GM19395 (cell line): ENCODE data around the gene GNGT1.
A peak's percentile ranks its signal among the peaks of the same experiment; 100 is the strongest.

Experiments
- ATAC-seq: cut with Tn5 transposase; IDR thresholded peaks from one replicate; pipeline ENCODE4 v1.9.1; 2021; ENCODE audit warnings: mild to moderate bottlenecking, moderate library complexity; ENCODE audit not compliant: unreplicated experiment

Gene GNGT1

DNA sequence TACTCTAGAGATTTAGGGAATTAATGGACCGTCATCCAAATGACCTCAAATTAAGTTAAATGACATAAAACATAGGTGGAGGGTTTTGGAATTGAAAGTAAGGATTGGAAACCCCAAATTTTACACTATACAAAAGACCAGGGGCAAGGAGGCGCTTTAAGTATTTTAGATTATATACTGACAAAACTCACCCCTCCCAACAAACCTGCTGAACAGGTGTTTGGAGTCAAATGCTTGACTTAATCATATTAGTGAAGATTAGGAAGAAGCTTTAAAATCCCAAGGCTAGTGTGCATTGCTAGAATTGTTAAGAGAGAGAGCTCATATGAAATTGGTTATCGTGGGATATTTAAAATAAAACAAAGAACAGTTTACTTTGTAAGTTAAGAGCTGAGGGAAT lies at the start of gene GNGT1:
Gene GNGT1 (plus strand): TSS at position 301 of the 400 bp plus-strand sequence. CDS start 180 bp downstream, outside the sequence.
- ATAC-seq = no peak

GRCh38 chr7:93858857-93859256 lies 47.5 kb upstream of the GNGT1 start:
- ATAC-seq = no peak

- no peak for ATAC-seq
These were observed 46.1 kb upstream of the GNGT1 start for GRCh38 chr7:93860261-93860660.

DNA sequence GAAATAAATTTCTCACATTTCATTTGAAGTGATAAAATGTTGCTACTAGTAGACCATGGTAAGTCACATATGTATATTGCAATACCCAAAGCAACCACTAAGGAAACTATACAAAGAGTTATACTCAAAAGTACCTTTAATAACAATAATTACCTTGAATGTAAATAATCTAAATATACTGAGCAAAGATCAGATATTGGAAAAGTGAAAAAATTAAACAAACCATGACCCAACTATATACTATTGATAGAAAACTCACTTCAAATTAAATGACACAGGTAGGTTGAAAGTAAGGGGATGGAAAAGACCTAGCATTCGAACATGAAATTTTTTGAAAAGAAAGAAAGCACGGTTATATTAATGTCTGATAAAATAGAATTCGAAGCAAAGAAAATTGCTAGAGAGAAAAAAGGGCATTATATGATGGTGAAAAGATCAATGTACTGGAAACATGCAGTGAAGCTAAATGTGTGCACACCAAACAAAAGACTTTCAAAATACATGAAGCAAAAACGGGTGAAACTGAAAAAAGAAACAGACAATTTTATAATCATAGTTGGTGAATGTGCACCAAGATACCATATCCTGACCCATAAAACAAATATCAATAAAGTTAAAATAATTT lies 44.9 kb upstream of the GNGT1 start:
- ATAC-seq = no peak

GRCh38 chr7:93862651-93863050 lies 43.7 kb upstream of the GNGT1 start:
- ATAC-seq = no peak

DNA sequence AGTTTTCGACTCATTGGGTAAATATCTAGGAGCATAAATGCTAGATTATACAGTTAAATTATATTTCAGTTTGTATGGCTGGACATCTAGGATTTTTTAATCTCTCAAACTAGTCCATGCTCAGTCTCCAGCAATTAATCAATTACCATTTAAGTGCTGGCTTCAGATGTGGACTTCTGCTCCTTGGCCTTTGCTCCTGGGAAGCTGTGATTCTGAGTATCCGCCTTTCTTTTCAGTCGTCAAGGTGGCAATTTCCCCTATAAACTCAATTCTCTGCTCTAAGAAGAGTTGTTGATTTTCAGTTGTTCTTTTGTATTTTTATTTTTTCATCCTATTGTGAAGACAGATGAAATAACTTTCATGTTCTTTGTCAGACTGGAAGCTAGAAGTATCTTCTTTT lies 39.5 kb upstream of the GNGT1 start:
- no peak for ATAC-seq

GRCh38 chr7:93873998-93874574 lies 32.3 kb upstream of the GNGT1 start:
- ATAC-seq = no peak

DNA sequence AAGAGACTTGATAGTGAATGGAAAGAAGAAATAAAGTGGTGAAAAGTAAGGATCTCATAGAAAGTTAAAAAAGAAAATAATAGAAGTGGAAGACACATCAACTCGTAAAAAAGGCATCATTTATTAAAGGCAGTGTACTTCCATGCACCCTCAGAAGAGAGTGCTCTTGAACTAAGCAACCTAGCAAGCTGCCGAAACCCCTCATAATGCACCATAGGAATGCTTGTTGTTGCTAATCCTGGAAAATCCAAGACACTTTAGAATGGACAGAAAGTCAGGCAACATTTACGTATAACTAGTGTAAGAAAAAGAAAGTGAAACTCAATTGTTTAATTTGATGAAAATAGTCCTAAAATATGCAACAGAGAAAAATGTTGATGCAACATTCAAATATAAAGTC lies 28.6 kb upstream of the GNGT1 start:
- no peak for ATAC-seq

DNA sequence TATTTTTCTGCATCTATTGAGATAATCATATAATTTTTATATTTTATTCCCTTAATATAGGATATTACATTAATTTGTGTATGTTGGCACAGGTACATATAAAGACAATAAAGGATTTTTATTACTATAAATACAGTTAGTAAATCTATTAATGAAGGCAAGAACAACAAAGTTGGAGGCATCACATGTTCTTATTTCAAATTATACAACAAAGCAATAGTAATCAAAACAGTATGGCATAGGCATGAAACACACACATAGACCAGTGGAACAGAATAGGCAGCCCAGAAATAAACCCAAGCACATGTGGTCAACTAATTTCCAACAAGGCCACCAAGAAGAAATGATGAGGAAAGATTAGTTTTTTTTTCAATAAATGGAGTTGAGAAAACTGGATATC lies 27.0 kb upstream of the GNGT1 start:
- no peak for ATAC-seq

DNA sequence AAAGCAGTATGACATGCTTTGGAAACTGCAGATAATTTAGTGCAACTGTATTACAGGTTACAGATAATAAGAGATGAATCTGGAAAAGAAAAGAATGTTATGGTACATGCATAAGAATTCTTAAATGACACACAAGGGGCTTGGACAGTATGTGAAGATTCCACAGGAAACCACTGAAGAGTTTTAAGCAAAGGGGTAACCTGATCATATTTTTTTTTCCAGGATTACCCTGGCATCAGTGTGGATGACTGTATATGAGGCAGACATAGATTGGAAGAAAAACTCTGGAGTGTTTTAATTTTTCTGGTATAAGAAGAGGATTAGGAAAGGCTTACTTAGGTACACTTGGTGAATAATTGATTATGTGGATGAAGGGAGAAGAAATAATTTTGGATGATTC lies 23.9 kb upstream of the GNGT1 start:
- ATAC-seq = no peak

- ATAC-seq = no peak
These were observed 23.1 kb upstream of the GNGT1 start for GRCh38 chr7:93883078-93883916.

DNA sequence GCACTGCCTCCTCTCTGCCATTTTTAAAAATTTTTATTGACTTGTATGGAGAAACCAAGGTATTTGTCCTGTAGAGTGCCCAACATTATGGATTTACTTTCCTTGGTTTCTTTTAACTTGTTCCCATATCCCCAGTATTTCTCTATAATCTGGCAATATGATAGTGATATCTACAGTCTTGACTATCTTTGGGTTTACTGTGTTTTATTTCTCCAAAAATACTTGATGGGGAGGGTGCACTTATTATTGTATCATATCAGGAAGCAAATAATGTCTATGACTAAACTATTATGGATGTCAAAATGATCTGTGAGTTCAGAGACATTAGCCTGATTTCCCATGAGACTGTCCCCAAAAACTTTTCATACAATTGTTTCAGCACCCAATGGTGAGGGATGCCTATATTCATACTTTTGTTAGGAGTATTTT lies 22.4 kb upstream of the GNGT1 start:
- ATAC-seq = no peak

DNA sequence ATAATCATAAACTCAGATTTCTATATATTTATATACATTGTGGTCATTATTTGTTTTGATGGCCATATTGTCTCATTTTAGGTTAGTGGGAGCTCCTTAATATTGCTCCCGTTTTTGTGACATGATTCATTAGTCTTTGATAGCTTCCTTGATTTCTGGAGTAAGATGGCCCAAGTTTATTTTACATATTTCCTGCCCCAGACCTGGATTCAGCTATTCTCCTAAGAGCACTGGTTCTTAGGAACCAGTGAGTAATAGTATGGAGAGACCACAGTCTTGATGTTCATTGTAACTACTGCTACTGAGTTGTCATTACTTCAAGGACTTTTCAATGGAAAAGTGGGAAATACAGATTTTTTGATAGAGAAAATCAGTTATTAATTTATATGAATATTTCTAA lies 21.8 kb upstream of the GNGT1 start:
- ATAC-seq = no peak

DNA sequence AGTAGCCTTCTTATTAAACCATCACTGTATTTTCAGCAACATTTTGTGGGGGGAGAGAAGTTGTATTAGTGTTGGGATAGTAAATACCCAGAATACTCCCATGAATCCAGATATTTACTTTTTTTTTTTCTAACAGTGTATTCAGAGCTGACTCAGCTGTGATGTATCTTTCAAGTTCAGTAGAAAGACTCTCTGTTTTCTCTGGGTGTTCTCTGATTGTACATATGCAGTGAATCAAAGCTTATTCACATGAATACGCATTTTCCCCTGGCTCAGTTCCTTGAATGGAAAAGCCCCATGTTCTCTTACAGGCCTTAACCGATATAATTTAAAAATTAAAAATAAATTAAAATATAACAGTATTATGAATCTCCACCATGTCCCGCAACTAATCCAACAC lies 17.1 kb upstream of the GNGT1 start:
- no peak for ATAC-seq

DNA sequence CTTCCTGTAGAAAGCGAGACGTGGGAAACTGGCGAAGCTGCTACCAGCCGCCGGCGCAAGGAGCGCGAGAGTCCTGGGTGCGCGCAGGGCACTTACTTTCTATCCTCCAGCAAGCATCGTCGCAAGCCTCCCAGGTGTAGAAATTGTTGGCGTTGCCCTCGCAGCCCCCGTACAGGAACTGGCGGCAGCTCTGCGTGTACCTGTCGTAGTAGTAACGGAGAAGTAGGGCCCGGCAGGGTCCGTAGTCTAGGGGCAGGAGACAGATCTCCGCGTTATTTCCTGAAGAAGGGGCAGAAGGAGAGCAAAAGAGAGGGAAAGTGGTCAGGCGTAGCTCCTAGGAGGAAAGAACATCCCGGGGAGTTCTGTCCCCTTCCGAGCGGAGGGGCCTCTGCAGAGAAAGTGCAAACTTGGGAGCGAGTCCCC lies 16.3 kb upstream of the GNGT1 start:
- peak; percentile 65 for ATAC-seq

- peak; percentile 61 for ATAC-seq
These were observed 15.8 kb upstream of the GNGT1 start, which contains the start of gene TFPI2 for GRCh38 chr7:93890464-93891068. Gene TFPI2, minus strand, starts transcription at chr7:93890753. Its CDS starts 75 bp downstream, at chr7:93890678.

- no peak for ATAC-seq
These were observed 11.9 kb upstream of the GNGT1 start for GRCh38 chr7:93894426-93894825.

- no peak for ATAC-seq
These were observed 11.3 kb upstream of the GNGT1 start for GRCh38 chr7:93894966-93895640.

DNA sequence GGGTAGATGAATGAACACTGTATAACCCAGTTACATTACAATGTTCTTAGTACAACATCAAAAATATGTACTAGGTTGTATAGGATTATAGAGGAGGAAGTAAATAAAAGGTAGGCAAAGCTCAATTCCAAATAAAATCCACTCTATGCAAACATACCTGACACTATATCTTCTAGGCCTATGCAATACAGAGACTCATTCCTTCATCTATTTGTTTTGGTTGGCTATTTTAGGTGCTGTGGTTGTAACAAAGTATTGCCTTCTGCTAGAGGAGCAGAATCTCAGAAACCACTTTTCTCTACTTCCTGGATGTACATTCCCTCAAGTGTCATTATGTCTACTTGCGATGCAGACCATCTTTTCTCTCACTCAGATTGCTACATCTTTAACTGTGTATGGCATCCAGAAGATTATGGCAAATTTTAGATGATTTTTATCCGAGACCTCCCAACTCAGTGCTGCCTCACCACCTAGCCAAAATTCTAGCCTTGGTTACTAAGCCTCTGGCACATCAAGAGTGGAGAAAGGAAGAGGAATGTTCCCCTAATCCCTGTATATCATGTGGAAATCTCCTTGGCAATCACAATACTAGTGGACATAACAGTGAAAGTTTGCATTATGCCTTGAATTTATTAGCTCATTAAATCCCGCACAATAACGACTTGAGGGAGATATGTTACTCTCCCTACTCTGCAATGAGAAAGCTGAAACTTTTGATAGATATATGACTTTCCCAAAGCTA lies 10.3 kb upstream of the GNGT1 start:
- ATAC-seq = no peak

DNA sequence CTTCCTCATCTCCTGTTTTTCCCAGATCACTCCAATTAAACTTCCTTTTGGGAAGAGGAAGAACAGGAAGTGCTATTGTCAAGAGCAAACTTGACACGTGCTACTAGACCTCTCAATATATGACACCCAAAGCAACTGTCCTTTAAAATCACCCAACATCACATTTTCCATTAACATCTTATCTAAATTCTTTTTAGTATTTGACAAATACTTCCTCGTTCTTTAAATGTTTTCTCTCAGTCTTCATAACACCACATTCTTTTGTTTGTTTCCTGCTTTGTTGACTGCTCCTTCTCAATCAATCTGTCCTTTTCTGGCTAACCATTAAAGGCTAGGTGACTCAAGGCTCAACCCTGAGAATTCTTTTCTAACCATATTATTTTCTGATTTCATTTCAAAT lies 8.7 kb upstream of the GNGT1 start:
- no peak for ATAC-seq
